Upper lobe of right lung (tissue), 1 donor: ENCODE results near the gene EDRF1. TPM values are rescaled to one million over a fixed set of nuclear protein-coding genes. Genes with fewer than 3 reads are reported as not detected.

Experiments used
- ATAC-seq: fragments of 200-7000 bp; cut with Tn5 transposase; one replicate; pipeline ENCODE4 v1.9.1; 2020; ENCODE audit warnings: mild to moderate bottlenecking, moderate library complexity
- DNase-seq: peaks from one replicate; pipeline ENCODE4 v3.0.0-alpha.2; 2020
- H3K27ac ChIP-seq: fragments of 200-600 bp; one replicate; pipeline ENCODE4 v1.8.0; 2022
- H3K27me3 ChIP-seq: fragments of 200-600 bp; one replicate; pipeline ENCODE4 v1.8.0; 2022; ENCODE audit warnings: mild to moderate bottlenecking
- H3K36me3 ChIP-seq: fragments of 200-600 bp; one replicate; pipeline ENCODE4 v1.8.0; 2022
- H3K4me1 ChIP-seq: fragments of 200-600 bp; one replicate; pipeline ENCODE4 v1.8.0; 2022
- H3K4me3 ChIP-seq: fragments of 200-600 bp; one replicate; pipeline ENCODE4 v1.8.0; 2022; ENCODE audit warnings: mild to moderate bottlenecking
- H3K9me3 ChIP-seq: fragments of 200-600 bp; one replicate; pipeline ENCODE4 v1.8.0; 2022
- intact Hi-C: fragments of 100-400 bp; cut with DNase I; formaldehyde crosslinking; loops from one replicate; pipeline ENCODE4 v1.11.0; 2022
- total RNA-seq: library from RNA; stranded (reverse); fragmentation: NEBNext Ultra II Directional; extraction: Animal tissue kit (Norgen Biotek cat#: 25700); gene quantifications from one replicate; pipeline ENCODE4 v1.2.1, GENCODE V29; 2021
- TF ChIP-seq, protein P1 (sequence below): fragments of 200-600 bp; IDR thresholded peaks from one replicate; pipeline ENCODE4 v1.8.0; 2022; ENCODE audit warnings: antibody characterized with exemption
- donor health status: DM: no; HTN: yes; CAD: no; lungs with severe emphysema.

Gene EDRF1
- total RNA-seq, 1 donor from 2014 or later: 20.8 TPM

- TF ChIP-seq, protein P1, sequence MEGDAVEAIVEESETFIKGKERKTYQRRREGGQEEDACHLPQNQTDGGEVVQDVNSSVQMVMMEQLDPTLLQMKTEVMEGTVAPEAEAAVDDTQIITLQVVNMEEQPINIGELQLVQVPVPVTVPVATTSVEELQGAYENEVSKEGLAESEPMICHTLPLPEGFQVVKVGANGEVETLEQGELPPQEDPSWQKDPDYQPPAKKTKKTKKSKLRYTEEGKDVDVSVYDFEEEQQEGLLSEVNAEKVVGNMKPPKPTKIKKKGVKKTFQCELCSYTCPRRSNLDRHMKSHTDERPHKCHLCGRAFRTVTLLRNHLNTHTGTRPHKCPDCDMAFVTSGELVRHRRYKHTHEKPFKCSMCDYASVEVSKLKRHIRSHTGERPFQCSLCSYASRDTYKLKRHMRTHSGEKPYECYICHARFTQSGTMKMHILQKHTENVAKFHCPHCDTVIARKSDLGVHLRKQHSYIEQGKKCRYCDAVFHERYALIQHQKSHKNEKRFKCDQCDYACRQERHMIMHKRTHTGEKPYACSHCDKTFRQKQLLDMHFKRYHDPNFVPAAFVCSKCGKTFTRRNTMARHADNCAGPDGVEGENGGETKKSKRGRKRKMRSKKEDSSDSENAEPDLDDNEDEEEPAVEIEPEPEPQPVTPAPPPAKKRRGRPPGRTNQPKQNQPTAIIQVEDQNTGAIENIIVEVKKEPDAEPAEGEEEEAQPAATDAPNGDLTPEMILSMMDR: no peak
- Histone ChIP-seq H3K9me3 (no peaks in the 10 kb centered on the region), H3K4me1 (no peaks in the 10 kb centered on the region), H3K4me3 (no peak overlapping the region), H3K27me3 (no peaks in the 10 kb centered on the region), H3K27ac (no peak overlapping the region), H3K36me3 (no peaks in the 10 kb centered on the region)
- ATAC-seq: no peak
- intact Hi-C loops: no loop called here
- DNase-seq: no peak
Observed at GRCh38 chr10:125699562-125700143, 19.9 kb upstream of the EDRF1 start.

- Histone ChIP-seq H3K4me1 (no peaks in the 10 kb centered on the region), H3K9me3 (no peaks in the 10 kb centered on the region), H3K27ac (no peak overlapping the region), H3K36me3 (no peaks in the 10 kb centered on the region), H3K27me3 (no peaks in the 10 kb centered on the region), H3K4me3 (no peak overlapping the region)
- ATAC-seq (no peak), DNase-seq (no peak)
- intact Hi-C loops: no loop called here
- TF ChIP-seq, protein P1: no peak
Observed at GRCh38 chr10:125700355-125700911, 19.1 kb upstream of the EDRF1 start.

DNA sequence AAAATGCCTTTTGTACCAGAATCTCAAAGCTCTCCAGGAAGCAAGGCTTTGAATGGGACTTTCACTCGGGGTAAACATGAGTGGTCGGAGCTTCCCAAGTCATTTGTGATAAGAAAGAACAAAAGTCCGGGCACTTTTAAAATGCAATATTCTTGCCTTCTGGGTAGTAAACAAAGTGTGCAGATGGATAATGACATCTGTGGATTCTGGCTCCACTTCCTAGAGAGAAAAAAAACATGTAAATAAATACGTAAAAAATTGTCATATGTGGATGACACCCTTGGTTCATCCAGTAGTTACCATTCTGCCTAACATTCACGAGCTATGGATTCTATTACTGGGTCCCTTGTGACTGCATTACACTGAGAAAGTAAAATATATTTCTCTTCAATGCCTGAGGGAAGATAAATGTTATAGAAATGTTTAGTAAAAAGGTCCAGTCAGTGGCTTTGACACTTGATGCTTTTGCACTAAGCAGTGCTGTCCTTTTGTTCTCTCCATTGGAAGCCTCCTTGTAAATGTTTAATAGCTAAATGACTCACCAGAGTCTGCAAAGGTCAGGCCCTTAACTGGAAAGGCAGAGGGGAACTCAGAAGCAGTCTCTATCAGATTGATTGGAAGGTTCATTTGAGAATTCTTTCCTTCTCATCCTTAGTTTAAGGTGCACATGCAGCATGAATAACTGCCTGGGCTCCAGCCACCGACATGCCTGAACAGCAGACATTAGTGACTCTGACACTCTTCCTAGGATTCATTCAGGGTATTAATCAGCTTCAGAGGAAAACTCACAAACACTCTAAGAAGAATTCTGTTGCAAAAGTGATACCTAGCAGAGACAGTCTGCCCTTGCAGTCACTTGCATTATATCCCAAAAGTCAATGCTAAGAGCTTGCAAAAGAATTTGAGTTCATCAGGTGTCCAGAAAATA, 11.7 kb upstream of the EDRF1 start:
- ATAC-seq: no peak
- no peaks in the 10 kb centered on the region for H3K36me3 ChIP-seq
- peak overlapping the region; percentile 17 for H3K27ac ChIP-seq
- no peak for DNase-seq
- peaks cover 4% of the 10 kb centered on the region for H3K4me1 ChIP-seq
- TF ChIP-seq, protein P1: no peak
- intact Hi-C loops: no loop called here
- H3K27me3 ChIP-seq: no peaks in the 10 kb centered on the region
- H3K9me3 ChIP-seq: no peaks in the 10 kb centered on the region
- no peak overlapping the region for H3K4me3 ChIP-seq

DNA sequence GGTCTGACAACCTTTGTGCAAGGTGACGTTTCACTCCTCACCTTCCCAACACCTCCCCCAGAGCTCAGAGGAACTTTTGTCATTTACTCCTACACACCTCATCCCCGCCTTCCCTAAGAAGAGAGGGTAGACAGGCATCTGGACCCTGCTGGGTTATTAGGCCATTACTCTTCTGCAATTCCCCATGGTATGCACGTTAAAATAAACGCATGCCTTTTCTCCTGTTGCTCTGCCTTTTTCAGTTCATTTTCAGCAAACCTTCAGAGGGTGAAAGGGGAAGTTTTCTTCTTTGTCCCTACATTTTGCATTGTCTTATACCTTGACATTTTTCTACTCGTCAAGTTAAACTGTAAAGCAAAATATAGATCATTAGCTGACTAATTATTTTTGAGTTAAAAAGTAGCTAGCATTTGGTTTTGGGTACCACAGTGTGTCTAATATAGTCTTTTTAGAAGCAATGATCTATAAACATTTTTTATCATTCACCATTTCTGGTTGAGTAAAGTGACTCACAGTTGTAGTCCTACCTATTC, 10.5 kb upstream of the EDRF1 start:
- Histone ChIP-seq H3K4me3 (no peak overlapping the region), H3K36me3 (no peaks in the 10 kb centered on the region), H3K9me3 (no peaks in the 10 kb centered on the region), H3K4me1 (peaks cover 10% of the 10 kb centered on the region), H3K27ac (peak overlapping the region; percentile 74), H3K27me3 (no peaks in the 10 kb centered on the region)
- ATAC-seq (no peak), DNase-seq (no peak)
- TF ChIP-seq, protein P1: no peak
- intact Hi-C loops: no loop called here

DNA sequence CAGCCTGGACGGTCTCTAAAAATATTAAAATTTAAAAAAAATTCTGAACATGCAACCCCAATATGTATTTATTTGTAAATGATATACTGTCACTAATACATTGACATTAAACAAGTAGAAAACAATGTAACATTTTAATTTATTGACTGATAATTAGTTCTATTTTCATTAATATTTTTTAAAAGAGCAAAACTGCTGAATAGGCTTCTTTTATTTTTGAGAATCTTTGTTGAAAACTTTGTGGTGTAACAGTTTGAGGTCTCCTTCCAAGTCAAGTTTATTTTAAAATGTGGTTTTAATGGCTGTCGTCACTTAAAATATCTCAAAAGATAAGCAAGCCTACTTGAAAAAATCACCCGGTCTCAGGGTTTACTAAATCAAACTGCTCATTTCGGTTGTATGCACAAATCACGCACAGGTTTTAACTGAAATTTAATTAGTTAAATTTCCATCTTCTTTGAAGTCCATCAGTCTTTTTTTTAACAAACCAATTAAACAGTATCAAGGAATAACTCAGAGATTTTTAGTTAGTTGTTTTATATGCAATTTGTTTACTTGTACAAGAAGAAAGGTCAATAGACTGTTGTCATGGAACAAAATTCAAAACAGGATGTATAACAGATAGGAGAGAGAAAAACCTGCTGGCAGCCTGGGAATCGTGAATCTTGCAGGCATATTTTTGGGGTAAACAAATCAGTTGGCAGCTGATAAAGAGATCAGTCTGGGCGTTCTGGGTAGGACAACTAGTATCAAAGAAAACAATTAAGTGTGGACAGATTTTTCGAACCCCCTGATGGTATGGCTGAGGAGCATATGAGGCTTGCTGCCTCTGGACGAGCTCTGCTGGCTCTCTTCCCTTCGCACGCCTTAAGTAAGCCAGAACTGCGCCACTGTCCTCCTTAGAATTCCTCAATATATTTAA, 9.7 kb upstream of the EDRF1 start:
- ATAC-seq (peak; percentile 24), DNase-seq (no peak)
- peak overlapping the region; percentile 74 for H3K27ac ChIP-seq
- no peaks in the 10 kb centered on the region for H3K36me3 ChIP-seq
- H3K9me3 ChIP-seq: no peaks in the 10 kb centered on the region
- H3K4me3 ChIP-seq: peak overlapping the region; percentile 10
- intact Hi-C loops: no loop called here
- TF ChIP-seq, protein P1: no peak
- no peaks in the 10 kb centered on the region for H3K27me3 ChIP-seq
- H3K4me1 ChIP-seq: peaks cover 10% of the 10 kb centered on the region
